GM10847 (cell line): ENCODE measurements around the gene CAMK1D.

Experiments used
- POLR2A ChIP-seq: IDR thresholded peaks from 2 replicates; pipeline ENCODE4 v1.6.1; 2011; ENCODE audit not compliant: insufficient read length; ENCODE audit errors: extremely low read depth

The CAMK1D gene

DNA sequence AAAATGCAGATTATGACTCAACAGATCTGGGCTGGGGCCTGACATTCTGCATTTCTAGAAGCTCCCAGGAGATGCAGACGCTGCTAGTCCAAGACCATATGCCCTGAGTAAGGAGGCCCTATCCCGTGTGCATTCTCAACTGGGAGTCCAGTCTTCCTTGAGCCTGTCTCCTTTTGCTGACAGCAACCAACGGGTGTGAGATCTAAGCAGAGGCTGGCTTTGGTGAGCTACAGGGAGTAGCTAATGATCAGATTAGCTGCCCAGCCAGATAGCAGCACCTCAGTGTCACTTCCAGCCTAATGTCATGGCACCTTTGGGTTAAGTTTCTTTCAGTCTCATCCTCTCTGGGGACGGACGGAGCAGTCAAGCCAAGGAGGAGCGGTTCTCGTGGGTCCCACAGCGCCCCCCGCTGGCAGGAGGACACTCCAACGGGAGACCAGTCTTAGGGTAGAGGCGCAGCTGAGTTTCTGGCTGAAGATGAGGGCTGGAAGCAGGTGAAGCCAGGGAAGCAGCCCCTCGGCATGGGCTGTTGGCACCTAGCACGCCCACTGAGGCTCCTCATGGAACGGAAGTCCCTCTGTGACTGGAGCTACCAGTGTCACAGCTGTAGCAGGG, 498.1 kb downstream of the CAMK1D start:
- TF ChIP-seq POLR2A, result no peak

DNA sequence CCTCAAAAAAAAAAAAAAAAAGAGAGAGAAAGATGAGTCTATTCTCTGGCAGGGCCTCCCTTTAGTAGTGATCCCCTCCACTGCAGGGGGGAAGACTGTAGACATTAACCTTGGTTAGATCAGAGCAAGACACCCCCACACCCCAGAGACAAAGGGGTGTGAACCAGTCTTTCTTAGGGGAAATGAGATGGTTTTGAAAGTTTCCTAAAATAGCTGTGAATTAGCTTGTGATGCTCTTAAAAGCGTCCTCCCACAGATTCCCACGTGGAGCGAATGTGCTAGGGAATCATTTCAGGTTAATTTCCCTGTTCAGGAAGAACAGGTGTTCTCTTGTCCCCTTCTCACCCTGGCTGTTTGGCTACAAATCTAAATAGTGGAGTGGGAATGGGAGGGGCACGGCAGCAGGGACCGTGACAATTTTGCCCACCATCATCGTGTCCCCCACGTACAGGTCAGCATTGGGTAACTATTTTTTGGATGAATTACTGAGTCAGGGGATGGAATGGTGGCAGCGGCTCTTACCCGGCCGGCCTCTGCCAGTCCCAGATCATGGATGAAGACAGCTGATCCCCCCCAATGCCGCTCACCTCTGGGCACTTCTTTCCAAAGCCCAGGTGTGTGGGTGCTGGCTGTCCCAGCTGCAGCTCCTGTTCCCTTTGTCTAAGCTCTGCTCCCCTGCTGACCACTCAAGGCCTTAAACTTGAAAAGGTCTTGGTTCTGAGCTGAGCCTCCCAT, 499.3 kb downstream of the CAMK1D start:
- TF ChIP-seq POLR2A, result no peak

GRCh38 chr10:12849319-12850181, 500.2 kb downstream of the CAMK1D start:
- TF ChIP-seq POLR2A, result no peak

- no peak for TF ChIP-seq POLR2A
Measured at GRCh38 chr10:12852687-12853086, 503.3 kb downstream of the CAMK1D start.

DNA sequence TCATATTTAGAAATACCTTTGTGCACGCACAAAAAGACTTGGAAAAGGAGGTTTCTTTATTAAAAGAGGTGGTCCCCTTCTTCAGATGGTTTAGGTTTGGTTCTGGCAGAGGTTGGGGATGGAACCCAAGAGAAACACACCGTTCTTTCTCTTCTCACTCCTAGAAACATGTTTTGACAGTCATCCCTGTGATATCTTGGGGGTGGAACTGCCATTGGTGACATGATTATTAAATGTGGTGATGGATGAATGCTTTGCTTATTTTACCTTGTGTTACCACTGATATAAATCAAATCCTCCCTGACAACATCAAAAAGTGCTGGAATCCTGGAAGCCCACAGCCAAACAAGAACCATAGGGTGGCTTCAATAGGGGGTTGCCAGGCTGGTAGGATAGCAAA, 505.6 kb downstream of the CAMK1D start:
- no peak for TF ChIP-seq POLR2A

GRCh38 chr10:12862459-12862858, 513.1 kb downstream of the CAMK1D start:
- TF ChIP-seq POLR2A, result no peak

DNA sequence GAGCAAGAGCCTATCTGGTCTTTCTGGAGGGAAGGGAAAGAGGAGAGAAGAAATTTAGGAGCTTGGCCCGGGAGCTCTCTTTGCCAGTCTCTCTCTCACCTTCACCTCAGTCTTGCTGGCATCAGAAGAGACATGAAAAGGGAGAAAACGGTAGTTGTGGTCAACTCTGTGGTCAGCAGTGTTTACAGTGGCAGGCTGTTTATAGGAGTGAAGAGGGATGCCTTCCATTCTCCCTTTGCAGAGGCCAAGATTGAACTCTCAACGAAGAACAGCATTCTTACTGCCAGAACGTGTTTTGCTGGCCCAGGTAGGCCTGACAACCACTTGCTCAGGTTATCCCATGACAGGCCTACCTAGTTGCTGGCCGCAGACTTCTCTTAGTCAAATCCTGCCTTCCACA, 518.9 kb downstream of the CAMK1D start:
- no peak for TF ChIP-seq POLR2A

DNA sequence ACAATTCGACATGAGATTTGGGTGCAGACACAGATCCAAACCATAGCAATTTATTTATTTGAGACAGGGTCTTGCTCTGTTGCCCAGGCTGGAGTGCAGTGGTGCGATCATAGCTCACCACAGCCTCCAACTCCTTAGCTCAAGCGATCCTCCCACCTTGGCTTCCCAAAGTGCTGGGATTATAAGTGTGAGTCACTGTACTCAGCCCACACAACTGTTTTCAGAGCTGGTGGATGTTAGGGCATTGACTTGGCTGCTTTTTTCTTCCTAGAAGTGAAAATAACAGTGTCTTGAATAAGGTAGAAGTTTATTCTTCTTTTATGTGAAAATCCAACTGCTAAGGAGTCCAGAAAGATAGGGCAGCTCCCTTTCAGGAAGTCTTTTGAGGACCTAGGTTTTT, 520.1 kb downstream of the CAMK1D start:
- TF ChIP-seq POLR2A, result no peak

DNA sequence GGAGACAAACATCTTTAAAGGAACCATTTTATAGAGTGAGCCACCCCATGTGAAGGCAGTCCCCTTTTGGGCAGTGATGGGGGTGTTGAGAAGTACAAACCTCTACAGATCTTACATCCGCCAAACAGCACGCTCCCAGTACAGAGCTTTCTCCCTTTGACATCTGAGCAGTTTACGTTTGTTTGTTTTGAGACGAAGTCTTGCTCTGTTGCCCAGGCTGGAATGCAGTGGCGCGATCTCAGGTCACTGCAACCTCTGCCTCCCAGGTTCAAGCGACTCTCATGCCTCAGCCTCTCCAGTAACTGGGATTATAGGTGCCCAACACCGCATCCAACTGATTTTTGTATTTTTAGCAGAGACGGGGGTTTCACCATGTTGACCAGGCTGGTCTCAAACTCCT, 523.2 kb downstream of the CAMK1D start:
- no peak for TF ChIP-seq POLR2A

DNA sequence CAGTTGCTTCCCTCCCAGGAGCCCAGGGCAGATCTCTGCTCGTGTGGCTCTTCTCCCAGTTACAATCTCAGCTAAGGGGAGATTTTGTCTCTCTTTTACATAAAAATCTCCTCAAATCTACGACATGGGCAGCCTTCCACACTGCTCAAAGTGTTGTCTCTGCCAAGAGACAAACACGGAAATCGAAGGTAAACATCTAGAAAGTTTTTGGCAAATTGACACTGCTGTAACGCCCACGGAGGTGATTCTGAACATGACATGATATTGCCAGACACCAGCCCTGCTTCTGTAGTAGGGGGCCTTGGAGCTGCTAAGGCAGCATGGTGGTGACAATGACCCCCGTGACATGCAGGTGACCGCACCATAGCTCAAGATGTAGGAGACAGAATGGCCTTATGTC, 523.8 kb downstream of the CAMK1D start:
- no peak for TF ChIP-seq POLR2A

GRCh38 chr10:12874501-12874900, 525.2 kb downstream of the CAMK1D start:
- TF ChIP-seq POLR2A, result no peak

- TF ChIP-seq POLR2A, result no peak
Measured at GRCh38 chr10:12875100-12875499, 525.8 kb downstream of the CAMK1D start.

- no peak for TF ChIP-seq POLR2A
Measured at GRCh38 chr10:12876266-12876665, 526.9 kb downstream of the CAMK1D start.

GRCh38 chr10:12877150-12877549, 527.8 kb downstream of the CAMK1D start:
- no peak for TF ChIP-seq POLR2A

DNA sequence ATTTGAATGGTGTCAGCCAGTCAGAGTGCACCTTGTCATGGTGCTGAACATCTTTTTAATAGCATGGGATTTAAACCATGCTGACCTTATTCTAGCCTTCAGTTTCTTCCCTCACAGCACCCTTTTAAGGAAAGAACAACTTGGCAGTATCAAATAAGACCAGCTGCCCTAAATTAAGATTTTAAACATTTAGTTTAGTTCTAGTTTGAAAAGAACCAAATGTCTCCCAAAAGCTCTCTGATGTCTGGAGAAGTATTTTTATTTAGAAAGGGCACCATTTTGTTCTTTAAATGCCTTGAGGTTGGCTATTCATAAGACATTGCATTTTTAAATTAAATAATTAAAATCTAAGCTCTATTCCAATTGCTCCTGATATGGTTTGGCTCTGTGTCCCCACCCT, 531.1 kb downstream of the CAMK1D start:
- TF ChIP-seq POLR2A, result no peak

GRCh38 chr10:12884851-12885250, 535.5 kb downstream of the CAMK1D start:
- TF ChIP-seq POLR2A, result no peak
